Thyroid gland (tissue), 4 donors: ENCODE results near the gene MRRF.

ENCODE experiments used
- CTCF ChIP-seq, 6 experiments: fragments of 200-600 bp in 3 of 6; fragments of 450-650 bp in 3 of 6; sonication (generic) in 3 of 6; IDR thresholded peaks; one replicate each; pipeline ENCODE4 v1.5.1; 2016 to 2019; ENCODE audit warnings: antibody characterized with exemption in 6 of 6, mild to moderate bottlenecking in 2 of 6, inconsistent platforms in 1 of 6, moderate library complexity in 1 of 6
- POLR2A ChIP-seq, 2 donors: fragments of 450-650 bp; IDR thresholded peaks; one replicate each; pipeline ENCODE4 v1.6.1; 2017; ENCODE audit warnings: antibody characterized with exemption in 2 of 2, mild to moderate bottlenecking in 2 of 2, moderate library complexity in 1 of 2

- no peak for TF ChIP-seq CTCF (IDR thresholded peaks at IDR 0.05)
- no peak for TF ChIP-seq POLR2A (IDR thresholded peaks at IDR 0.05)
Observed at GRCh38 chr9:122338994-122339393, 74.3 kb downstream of the MRRF start.
